Fibroblast of skin of scalp (primary cell): ENCODE measurements around the gene GRHL1.

Experiments
- DNase-seq: peaks from one replicate; pipeline ENCODE4 v3.0.0-alpha.2; 2013

GRHL1 gene

GRCh38 chr2:10043256-10043905, 91.9 kb downstream of the GRHL1 start, which contains the start of gene KLF11:
TSS of gene KLF11 (plus strand) at chr2:10043550. CDS start at chr2:10043717, 167 bp downstream.
- DNase-seq: peak; percentile 93

DNA sequence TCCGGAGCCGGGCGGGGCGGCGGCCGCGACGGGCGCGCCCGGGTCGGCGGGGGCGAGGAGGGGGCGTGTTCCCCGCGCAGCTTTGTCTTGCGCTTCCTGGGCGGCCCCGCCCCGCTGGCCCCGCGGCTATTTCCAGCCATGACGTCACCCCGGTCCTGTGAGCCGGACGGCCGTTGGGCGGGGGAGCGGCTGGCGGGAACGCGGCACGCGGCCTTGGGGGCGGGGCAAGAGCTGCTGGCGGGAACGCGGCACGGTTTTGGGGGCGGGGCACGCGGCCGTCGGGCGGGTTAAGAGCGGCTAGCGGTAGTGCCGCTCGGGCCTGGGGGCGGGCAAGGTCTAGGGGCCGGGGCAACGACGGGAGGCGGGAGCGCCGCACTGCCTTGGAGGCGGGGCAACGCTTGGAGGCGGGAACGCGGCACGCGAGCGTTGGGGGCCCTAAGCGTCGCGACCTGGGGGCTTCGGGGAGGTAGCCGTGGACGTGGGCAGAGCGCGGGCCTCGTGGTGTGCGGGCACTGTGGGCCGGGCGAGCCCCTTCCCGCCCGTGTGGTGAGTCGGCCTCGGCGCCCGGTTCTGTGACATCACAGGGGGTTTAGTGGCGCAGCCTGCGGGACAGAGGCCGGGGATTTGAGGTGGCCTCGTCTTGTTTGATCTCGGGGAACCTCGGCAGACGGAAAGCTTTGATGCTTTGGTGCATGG, 92.6 kb downstream of the GRHL1 start:
- DNase-seq: peak; percentile 92

- peak; percentile 15 for DNase-seq
Observed at GRCh38 chr2:10045561-10046355, 94.3 kb downstream of the GRHL1 start.

GRCh38 chr2:10046931-10047330, 95.4 kb downstream of the GRHL1 start:
- DNase-seq: no peak

DNA sequence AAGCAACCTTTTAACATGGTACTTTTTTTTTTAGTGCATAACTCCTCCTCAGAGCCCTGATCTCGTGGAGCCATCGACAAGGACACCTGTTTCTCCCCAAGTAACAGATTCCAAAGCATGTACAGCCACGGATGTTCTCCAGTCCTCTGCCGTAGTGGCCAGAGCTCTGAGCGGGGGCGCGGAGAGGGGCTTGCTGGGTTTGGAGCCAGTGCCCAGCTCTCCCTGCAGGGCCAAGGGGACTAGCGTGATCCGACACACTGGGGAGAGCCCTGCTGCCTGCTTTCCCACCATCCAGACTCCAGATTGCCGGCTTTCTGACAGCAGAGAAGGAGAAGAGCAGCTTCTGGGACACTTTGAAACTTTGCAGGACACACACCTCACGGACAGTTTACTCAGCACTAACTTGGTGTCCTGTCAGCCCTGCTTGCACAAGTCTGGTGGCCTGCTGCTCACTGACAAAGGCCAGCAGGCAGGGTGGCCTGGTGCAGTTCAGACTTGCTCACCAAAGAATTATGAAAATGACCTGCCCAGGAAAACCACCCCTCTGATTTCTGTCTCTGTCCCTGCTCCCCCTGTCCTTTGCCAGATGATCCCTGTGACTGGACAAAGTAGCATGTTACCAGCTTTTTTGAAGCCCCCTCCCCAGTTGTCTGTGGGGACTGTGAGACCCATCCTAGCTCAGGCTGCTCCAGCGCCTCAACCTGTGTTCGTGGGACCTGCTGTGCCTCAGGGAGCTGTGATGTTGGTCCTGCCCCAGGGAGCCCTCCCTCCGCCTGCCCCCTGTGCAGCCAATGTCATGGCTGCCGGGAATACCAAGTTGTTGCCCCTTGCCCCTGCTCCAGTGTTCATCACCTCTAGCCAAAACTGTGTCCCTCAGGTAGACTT, 96.4 kb downstream of the GRHL1 start:
- no peak for DNase-seq

DNA sequence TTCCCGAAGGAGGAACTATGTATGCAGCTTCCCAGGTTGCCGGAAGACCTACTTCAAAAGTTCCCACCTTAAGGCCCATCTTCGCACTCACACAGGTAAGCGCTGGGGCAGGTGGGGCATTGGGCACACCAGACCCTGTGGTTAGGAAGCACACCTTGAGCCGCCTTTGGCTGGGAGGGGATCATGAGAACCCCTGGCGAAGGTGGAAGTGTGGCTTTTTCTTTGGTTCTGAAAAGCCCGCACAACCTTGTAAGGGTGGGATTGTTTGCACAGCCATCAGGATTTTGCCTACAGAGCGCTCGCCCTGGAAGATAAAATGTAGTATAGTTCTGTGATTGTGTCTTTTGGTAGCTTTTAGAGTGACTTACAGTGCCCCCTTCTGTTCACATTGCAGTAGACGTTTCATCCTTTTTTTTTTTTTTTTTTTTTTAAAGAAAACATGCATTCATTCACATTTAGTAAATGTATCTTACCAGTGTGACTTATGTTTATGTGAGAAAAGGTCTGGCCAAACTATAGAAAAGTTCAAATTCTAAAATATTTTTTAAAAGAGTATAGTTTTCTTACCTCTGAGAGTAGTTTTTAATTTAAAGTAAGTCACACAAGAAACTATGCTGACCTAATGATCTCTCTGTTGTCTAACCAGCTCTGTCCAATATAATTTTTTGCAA, 97.1 kb downstream of the GRHL1 start:
- DNase-seq: peak; percentile 64
